WTC11 (cell line): ENCODE data around the gene ELAVL1. TPM values are rescaled to one million over a fixed set of nuclear protein-coding genes. Genes with fewer than 3 reads are reported as not detected.
A peak's percentile ranks its signal among the peaks of the same experiment; 100 is the strongest.

Experiments
- ATAC-seq: fragments of 200-7000 bp; cut with Tn5 transposase; 2 replicates; pipeline ENCODE4 v1.10.0; 2021; ENCODE audit warnings: mild to moderate bottlenecking, moderate library complexity
- CTCF ChIA-PET: fragments of 300-600 bp; sonication (Branson Sonifier 250); formaldehyde crosslinking; loops from one replicate; lab custom pipeline; 2021; ENCODE audit warnings: antibody characterized with exemption; lab: Charles Lee
- POLR2A ChIA-PET: fragments of 350-600 bp; sonication (Branson Sonifier 250); formaldehyde crosslinking; loops from one replicate; lab custom pipeline; 2021; ENCODE audit warnings: antibody characterized with exemption; lab: Charles Lee
- DNase-seq: peaks from one replicate; pipeline ENCODE4 v3.0.0; 2021; ENCODE audit warnings: low spot score
- H3K27ac Mint-ChIP-seq: 2 replicates; pipeline ENCODE4 v1.8.0; 2021; ENCODE audit warnings: mixed read lengths
- H3K27me3 Mint-ChIP-seq: 2 replicates; pipeline ENCODE4 v1.8.0; 2021; ENCODE audit warnings: low read depth, mild to moderate bottlenecking, moderate library complexity, mixed read lengths
- H3K36me3 Mint-ChIP-seq: 2 replicates; pipeline ENCODE4 v1.8.0; 2021; ENCODE audit warnings: mixed read lengths
- H3K4me1 Mint-ChIP-seq: 2 replicates; pipeline ENCODE4 v1.8.0; 2022; ENCODE audit warnings: mixed read lengths
- H3K4me3 Mint-ChIP-seq: 2 replicates; pipeline ENCODE4 v1.8.0; 2021; ENCODE audit warnings: mild to moderate bottlenecking, moderate library complexity, mixed read lengths
- H3K9me3 Mint-ChIP-seq: 2 replicates; pipeline ENCODE4 v1.8.0; 2021; ENCODE audit warnings: mixed read lengths
- ATF1 ChIP-seq: sonication (generic); formaldehyde crosslinking; IDR thresholded peaks from 2 replicates; pipeline ENCODE4 v1.8.1; 2023; ENCODE audit warnings: mild to moderate bottlenecking, moderate library complexity, missing genetic modification reagents
- ATF3 ChIP-seq: sonication (generic); formaldehyde crosslinking; conservative IDR thresholded peaks from 2 replicates; pipeline ENCODE4 v1.8.1; 2022; ENCODE audit warnings: mild to moderate bottlenecking, missing genetic modification reagents
- ATF6 ChIP-seq: sonication (generic); formaldehyde crosslinking; IDR thresholded peaks from 2 replicates; pipeline ENCODE4 v1.8.1; 2023; ENCODE audit warnings: mild to moderate bottlenecking, missing genetic modification reagents
- ELF4 ChIP-seq: sonication (generic); formaldehyde crosslinking; IDR thresholded peaks from 2 replicates; pipeline ENCODE4 v1.8.1; 2022; ENCODE audit warnings: low read depth, mild to moderate bottlenecking, moderate library complexity, missing genetic modification reagents
- FOXK1 ChIP-seq: sonication (generic); formaldehyde crosslinking; IDR thresholded peaks from 2 replicates; pipeline ENCODE4 v1.8.0; 2022; ENCODE audit warnings: mild to moderate bottlenecking, moderate library complexity, missing genetic modification reagents
- GRHL2 ChIP-seq: fragments of 250-450 bp; sonication (Bioruptor Pico); IDR thresholded peaks from 2 replicates; pipeline ENCODE4 v1.8.0; 2022; ENCODE audit warnings: mild to moderate bottlenecking, moderate library complexity; ENCODE audit not compliant: insufficient replicate concordance, severe bottlenecking
- JAZF1 ChIP-seq: fragments of 250-450 bp; sonication (Bioruptor Pico); IDR thresholded peaks from 2 replicates; pipeline ENCODE4 v1.9.0; 2021; ENCODE audit warnings: moderate library complexity, mild to moderate bottlenecking, inconsistent platforms
- MAX ChIP-seq: sonication (generic); formaldehyde crosslinking; IDR thresholded peaks from 2 replicates; pipeline ENCODE4 v1.8.0; 2022; ENCODE audit warnings: mild to moderate bottlenecking, missing genetic modification reagents
- NFE2L1 ChIP-seq: sonication (generic); formaldehyde crosslinking; IDR thresholded peaks from 2 replicates; pipeline ENCODE4 v1.8.1; 2023; ENCODE audit warnings: missing genetic modification reagents
- TEAD4 ChIP-seq: sonication (generic); formaldehyde crosslinking; IDR thresholded peaks from 2 replicates; pipeline ENCODE4 v1.8.0; 2022; ENCODE audit warnings: mild to moderate bottlenecking, missing genetic modification reagents
- ZBTB43 ChIP-seq: sonication (generic); formaldehyde crosslinking; IDR thresholded peaks from 2 replicates; pipeline ENCODE4 v1.8.1; 2023; ENCODE audit warnings: mild to moderate bottlenecking, missing genetic modification reagents
- ZNF232 ChIP-seq: sonication (generic); formaldehyde crosslinking; IDR thresholded peaks from 2 replicates; pipeline ENCODE4 v1.8.0; 2022; ENCODE audit warnings: mild to moderate bottlenecking, missing genetic modification reagents
- total RNA-seq: library from RNA; stranded (reverse); gene quantifications from 3 replicates; pipeline ENCODE4 v1.2.3, GENCODE V29; 2021
- TF ChIP-seq, protein P1 (sequence below): sonication (generic); formaldehyde crosslinking; IDR thresholded peaks from 2 replicates; pipeline ENCODE4 v1.8.0; 2022; ENCODE audit warnings: missing genetic modification reagents
- TF ChIP-seq, protein P2 (sequence below): sonication (generic); formaldehyde crosslinking; IDR thresholded peaks from 2 replicates; pipeline ENCODE4 v1.8.0; 2023; ENCODE audit warnings: mild to moderate bottlenecking, missing genetic modification reagents
- TF ChIP-seq, protein P3 (sequence below): sonication (generic); formaldehyde crosslinking; IDR thresholded peaks from 2 replicates; pipeline ENCODE4 v1.8.1; 2022; ENCODE audit warnings: mild to moderate bottlenecking, moderate library complexity, missing genetic modification reagents
- TF ChIP-seq, protein P4 (sequence below): sonication (generic); formaldehyde crosslinking; IDR thresholded peaks from 2 replicates; pipeline ENCODE4 v1.8.0; 2022; ENCODE audit warnings: mild to moderate bottlenecking, missing genetic modification reagents
- TF ChIP-seq, protein P5 (sequence below): sonication (generic); formaldehyde crosslinking; IDR thresholded peaks from 2 replicates; pipeline ENCODE4 v1.8.1; 2023; ENCODE audit warnings: mild to moderate bottlenecking, moderate library complexity, missing genetic modification reagents

The ELAVL1 gene
- total RNA-seq, 1 experiment from 2014 or later: 160 TPM

DNA sequence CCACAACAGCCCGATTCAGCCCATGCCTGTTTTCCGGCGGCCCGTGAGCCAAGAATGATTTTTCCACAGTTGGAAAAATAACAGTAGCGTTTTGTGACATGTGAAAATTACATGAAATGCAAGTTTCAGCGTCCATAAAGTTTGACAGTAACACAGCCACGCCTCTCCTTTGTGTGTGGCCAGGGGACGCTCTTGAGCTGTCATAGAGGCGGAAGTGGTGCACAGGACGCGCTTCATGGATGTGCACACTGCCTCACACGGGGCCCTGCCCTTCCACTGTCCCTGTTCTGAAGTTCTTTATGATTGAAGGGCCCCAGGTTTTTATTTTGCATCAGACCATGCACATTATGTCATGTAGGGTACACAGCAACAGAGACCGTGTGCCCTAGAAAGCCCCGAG is 12.4 kb upstream of the ELAVL1 start:
- TF ChIP-seq, protein P1, sequence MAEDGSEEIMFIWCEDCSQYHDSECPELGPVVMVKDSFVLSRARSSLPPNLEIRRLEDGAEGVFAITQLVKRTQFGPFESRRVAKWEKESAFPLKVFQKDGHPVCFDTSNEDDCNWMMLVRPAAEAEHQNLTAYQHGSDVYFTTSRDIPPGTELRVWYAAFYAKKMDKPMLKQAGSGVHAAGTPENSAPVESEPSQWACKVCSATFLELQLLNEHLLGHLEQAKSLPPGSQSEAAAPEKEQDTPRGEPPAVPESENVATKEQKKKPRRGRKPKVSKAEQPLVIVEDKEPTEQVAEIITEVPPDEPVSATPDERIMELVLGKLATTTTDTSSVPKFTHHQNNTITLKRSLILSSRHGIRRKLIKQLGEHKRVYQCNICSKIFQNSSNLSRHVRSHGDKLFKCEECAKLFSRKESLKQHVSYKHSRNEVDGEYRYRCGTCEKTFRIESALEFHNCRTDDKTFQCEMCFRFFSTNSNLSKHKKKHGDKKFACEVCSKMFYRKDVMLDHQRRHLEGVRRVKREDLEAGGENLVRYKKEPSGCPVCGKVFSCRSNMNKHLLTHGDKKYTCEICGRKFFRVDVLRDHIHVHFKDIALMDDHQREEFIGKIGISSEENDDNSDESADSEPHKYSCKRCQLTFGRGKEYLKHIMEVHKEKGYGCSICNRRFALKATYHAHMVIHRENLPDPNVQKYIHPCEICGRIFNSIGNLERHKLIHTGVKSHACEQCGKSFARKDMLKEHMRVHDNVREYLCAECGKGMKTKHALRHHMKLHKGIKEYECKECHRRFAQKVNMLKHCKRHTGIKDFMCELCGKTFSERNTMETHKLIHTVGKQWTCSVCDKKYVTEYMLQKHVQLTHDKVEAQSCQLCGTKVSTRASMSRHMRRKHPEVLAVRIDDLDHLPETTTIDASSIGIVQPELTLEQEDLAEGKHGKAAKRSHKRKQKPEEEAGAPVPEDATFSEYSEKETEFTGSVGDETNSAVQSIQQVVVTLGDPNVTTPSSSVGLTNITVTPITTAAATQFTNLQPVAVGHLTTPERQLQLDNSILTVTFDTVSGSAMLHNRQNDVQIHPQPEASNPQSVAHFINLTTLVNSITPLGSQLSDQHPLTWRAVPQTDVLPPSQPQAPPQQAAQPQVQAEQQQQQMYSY (CRISPR knock-in tag): no peak
- TF ChIP-seq ZBTB43 (CRISPR knock-in tag): no peak
- TF ChIP-seq TEAD4 (CRISPR knock-in tag): no peak
- TF ChIP-seq ATF1: no peak
- no peak for TF ChIP-seq ATF3 (CRISPR knock-in tag)
- TF ChIP-seq, protein P2, sequence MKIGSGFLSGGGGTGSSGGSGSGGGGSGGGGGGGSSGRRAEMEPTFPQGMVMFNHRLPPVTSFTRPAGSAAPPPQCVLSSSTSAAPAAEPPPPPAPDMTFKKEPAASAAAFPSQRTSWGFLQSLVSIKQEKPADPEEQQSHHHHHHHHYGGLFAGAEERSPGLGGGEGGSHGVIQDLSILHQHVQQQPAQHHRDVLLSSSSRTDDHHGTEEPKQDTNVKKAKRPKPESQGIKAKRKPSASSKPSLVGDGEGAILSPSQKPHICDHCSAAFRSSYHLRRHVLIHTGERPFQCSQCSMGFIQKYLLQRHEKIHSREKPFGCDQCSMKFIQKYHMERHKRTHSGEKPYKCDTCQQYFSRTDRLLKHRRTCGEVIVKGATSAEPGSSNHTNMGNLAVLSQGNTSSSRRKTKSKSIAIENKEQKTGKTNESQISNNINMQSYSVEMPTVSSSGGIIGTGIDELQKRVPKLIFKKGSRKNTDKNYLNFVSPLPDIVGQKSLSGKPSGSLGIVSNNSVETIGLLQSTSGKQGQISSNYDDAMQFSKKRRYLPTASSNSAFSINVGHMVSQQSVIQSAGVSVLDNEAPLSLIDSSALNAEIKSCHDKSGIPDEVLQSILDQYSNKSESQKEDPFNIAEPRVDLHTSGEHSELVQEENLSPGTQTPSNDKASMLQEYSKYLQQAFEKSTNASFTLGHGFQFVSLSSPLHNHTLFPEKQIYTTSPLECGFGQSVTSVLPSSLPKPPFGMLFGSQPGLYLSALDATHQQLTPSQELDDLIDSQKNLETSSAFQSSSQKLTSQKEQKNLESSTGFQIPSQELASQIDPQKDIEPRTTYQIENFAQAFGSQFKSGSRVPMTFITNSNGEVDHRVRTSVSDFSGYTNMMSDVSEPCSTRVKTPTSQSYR (CRISPR knock-in tag): no peak
- no peak for TF ChIP-seq ATF6 (CRISPR knock-in tag)
- TF ChIP-seq, protein P3, sequence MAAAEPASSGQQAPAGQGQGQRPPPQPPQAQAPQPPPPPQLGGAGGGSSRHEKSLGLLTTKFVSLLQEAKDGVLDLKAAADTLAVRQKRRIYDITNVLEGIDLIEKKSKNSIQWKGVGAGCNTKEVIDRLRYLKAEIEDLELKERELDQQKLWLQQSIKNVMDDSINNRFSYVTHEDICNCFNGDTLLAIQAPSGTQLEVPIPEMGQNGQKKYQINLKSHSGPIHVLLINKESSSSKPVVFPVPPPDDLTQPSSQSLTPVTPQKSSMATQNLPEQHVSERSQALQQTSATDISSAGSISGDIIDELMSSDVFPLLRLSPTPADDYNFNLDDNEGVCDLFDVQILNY: no peak
- no peak for TF ChIP-seq FOXK1 (CRISPR knock-in tag)
- TF ChIP-seq, protein P4, sequence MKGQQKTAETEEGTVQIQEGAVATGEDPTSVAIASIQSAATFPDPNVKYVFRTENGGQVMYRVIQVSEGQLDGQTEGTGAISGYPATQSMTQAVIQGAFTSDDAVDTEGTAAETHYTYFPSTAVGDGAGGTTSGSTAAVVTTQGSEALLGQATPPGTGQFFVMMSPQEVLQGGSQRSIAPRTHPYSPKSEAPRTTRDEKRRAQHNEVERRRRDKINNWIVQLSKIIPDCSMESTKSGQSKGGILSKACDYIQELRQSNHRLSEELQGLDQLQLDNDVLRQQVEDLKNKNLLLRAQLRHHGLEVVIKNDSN (CRISPR knock-in tag): no peak
- TF ChIP-seq, protein P5, sequence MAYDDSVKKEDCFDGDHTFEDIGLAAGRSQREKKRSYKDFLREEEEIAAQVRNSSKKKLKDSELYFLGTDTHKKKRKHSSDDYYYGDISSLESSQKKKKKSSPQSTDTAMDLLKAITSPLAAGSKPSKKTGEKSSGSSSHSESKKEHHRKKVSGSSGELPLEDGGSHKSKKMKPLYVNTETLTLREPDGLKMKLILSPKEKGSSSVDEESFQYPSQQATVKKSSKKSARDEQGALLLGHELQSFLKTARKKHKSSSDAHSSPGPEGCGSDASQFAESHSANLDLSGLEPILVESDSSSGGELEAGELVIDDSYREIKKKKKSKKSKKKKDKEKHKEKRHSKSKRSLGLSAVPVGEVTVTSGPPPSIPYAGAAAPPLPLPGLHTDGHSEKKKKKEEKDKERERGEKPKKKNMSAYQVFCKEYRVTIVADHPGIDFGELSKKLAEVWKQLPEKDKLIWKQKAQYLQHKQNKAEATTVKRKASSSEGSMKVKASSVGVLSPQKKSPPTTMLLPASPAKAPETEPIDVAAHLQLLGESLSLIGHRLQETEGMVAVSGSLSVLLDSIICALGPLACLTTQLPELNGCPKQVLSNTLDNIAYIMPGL: no peak
- no peak for TF ChIP-seq NFE2L1 (CRISPR knock-in tag)
- TF ChIP-seq JAZF1 (CRISPR knock-in tag): no peak
- no peak for TF ChIP-seq ELF4
- TF ChIP-seq MAX: no peak
- TF ChIP-seq ZNF232 (CRISPR knock-in tag): no peak
- TF ChIP-seq GRHL2 (CRISPR knock-in tag): no peak
- Mint-ChIP-seq H3K9me3 (no peaks in the 10 kb centered on the region), H3K36me3 (no peaks in the 10 kb centered on the region), H3K4me3 (no peak overlapping the region), H3K4me1 (no peaks in the 10 kb centered on the region), H3K27ac (no peak overlapping the region; the same call in 1 of the 2 replicates), H3K27me3 (no peaks in the 10 kb centered on the region)
- ATAC-seq (peak; percentile 44; the same call in 1 of the 2 replicates), DNase-seq (no peak)
- POLR2A ChIA-PET: no interaction called here
- CTCF ChIA-PET: interaction anchor here (1.0 to 2.4 kb wide), 2 partner anchors 15 to 160 kb away, joined by 3 to 11 read pairs; no protein-coding TSS in a partner anchor
